ENCODE data around the gene EXOC2. TPM values are rescaled to one million over a fixed set of nuclear protein-coding genes. Genes with fewer than 3 reads are reported as not detected.

The EXOC2 gene
- total RNA-seq, 1 donor from 2014 or later = 29.8 TPM

GRCh38 chr6:484086-484745 lies 208.7 kb downstream of the EXOC2 start:
- peaks cover 51% of the 10 kb centered on the region for H3K4me1 Mint-ChIP-seq

GRCh38 chr6:475314-475713 lies 217.6 kb downstream of the EXOC2 start:
- Mint-ChIP-seq H3K9me3 (no peaks in the 10 kb centered on the region), H3K27ac (no peak overlapping the region), H3K4me1 (peaks cover 53% of the 10 kb centered on the region), H3K36me3 (ENCODE audit: low read depth) (no peaks in the 10 kb centered on the region), H3K27me3 (no peaks in the 10 kb centered on the region), H3K4me3 (no peak overlapping the region)
- POLR2A ChIA-PET = interaction anchor here (0.6 to 6.7 kb wide), 6 partner anchors 11 to 84 kb away, joined by 4 to 80 read pairs (median 8); partner anchors contain the start of gene IRF4
- ATAC-seq (ENCODE audit: low read depth) (no peak), DNase-seq (no peak)
- CTCF ChIA-PET = interaction anchor here (1.1 to 1.4 kb wide), 2 partner anchors 14 to 71 kb away, joined by 3 to 4 read pairs; no protein-coding TSS in a partner anchor
- intact Hi-C loops (cut with micrococcal nuclease) = loop anchor here (1.0 to 2.0 kb wide), 2 partner anchors 10 to 31 kb away; no protein-coding TSS in a partner anchor
- TF ChIP-seq CTCF (IDR thresholded peaks at IDR 0.05) = no peak

More at GRCh38 chr6:484086-484745, 208.7 kb downstream of the EXOC2 start:
- TF ChIP-seq CTCF (IDR thresholded peaks at IDR 0.05) = no peak
- CTCF ChIA-PET = interaction anchor here (0.8 to 1.0 kb wide), 2 partner anchors 79 to 134 kb away, joined by 3 read pairs; no protein-coding TSS in a partner anchor
- ATAC-seq (ENCODE audit: low read depth) (peak; percentile 7), DNase-seq (no peak)
- Mint-ChIP-seq H3K36me3 (ENCODE audit: low read depth) (peaks cover 18% of the 10 kb centered on the region), H3K4me3 (no peak overlapping the region), H3K27me3 (no peaks in the 10 kb centered on the region), H3K9me3 (no peaks in the 10 kb centered on the region), H3K27ac (peak overlapping the region; percentile 72)
- POLR2A ChIA-PET = interaction anchor here (0.9 to 9.0 kb wide), 5 partner anchors 11 to 178 kb away, joined by 3 to 80 read pairs (median 32); partner anchors contain the start of gene IRF4
- intact Hi-C loops (cut with micrococcal nuclease) = loop anchor here (1.0 kb wide), 1 partner anchor 13 kb away; no protein-coding TSS in a partner anchor

DNA sequence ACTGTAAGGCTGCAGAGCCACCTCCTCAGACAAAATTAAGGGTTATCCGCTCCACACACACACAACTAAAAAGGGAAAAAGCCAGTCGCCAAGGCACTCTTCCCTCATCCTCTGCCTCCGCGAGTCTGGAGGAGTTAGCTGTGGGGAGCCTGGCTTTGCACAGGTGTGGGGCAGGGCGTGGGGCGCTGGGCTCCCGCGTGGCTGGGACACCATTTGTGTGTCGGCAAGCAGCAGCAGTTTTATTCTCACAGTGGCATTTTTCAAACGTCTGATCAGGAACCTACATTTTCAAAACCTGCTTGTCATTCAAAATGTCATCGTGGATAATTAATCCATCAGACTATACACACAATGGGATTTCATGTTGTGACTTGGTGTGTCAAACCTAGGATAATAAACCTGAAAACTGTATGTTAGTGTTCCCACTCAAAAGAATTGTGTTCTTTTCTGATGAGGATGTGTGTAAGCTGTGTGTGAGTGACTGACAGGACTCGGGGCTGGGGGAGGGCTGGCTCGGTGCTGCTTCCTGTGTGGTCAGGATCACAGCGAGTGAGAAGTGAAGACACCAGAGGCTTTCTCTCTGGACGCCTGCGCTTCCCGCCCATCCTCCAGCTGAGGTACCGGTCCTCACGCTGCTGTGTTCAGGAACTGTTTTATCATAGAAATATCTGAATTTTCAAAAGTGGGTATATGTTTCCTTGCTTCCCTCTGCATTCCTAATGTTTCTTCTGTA lies 218.3 kb downstream of the EXOC2 start:
- no peaks in the 10 kb centered on the region for H3K9me3 Mint-ChIP-seq

GRCh38 chr6:473768-474452 lies 219.0 kb downstream of the EXOC2 start:
- POLR2A ChIA-PET = interaction anchor here (0.8 to 6.7 kb wide), 9 partner anchors 13 to 181 kb away, joined by 3 to 80 read pairs (median 7); partner anchors contain the start of genes DUSP22 and IRF4
- H3K27ac Mint-ChIP-seq = peak overlapping the region; percentile 52
- peaks cover 60% of the 10 kb centered on the region for H3K4me1 Mint-ChIP-seq
- DNase-seq (no peak), ATAC-seq (ENCODE audit: low read depth) (no peak)
- H3K36me3 Mint-ChIP-seq (ENCODE audit: low read depth) = no peaks in the 10 kb centered on the region
- intact Hi-C loops (cut with micrococcal nuclease) = loop anchor here (2.0 to 5.0 kb wide), 3 partner anchors 33 to 292 kb away; no protein-coding TSS in a partner anchor
- H3K27me3 Mint-ChIP-seq = peaks cover 2% of the 10 kb centered on the region
- CTCF ChIA-PET = interaction anchor here (1.1 to 1.6 kb wide), 2 partner anchors 15 to 248 kb away, joined by 3 to 6 read pairs; no protein-coding TSS in a partner anchor
- H3K4me3 Mint-ChIP-seq = peak overlapping the region; percentile 48
- TF ChIP-seq CTCF (IDR thresholded peaks at IDR 0.05) = no peak
- no peaks in the 10 kb centered on the region for H3K9me3 Mint-ChIP-seq

More for the DNA sequence above, 218.3 kb downstream of the EXOC2 start:
- ChIA-PET CTCF (interaction anchor here (1.1 to 1.6 kb wide), 3 partner anchors 15 to 248 kb away, joined by 3 to 6 read pairs (median 4); no protein-coding TSS in a partner anchor), POLR2A (interaction anchor here (0.6 to 6.7 kb wide), 8 partner anchors 12 to 182 kb away, joined by 4 to 80 read pairs (median 6); partner anchors contain the start of genes DUSP22 and IRF4)
- intact Hi-C loops (cut with micrococcal nuclease) = loop anchor here (1.0 to 5.0 kb wide), 4 partner anchors 11 to 292 kb away; no protein-coding TSS in a partner anchor
- peaks cover 60% of the 10 kb centered on the region for H3K4me1 Mint-ChIP-seq
- ATAC-seq (ENCODE audit: low read depth) (peak; percentile 66), DNase-seq (peak; percentile 40)
- H3K27me3 Mint-ChIP-seq = peaks cover 2% of the 10 kb centered on the region
- no peak for TF ChIP-seq CTCF (IDR thresholded peaks at IDR 0.05)
- H3K27ac Mint-ChIP-seq = peak overlapping the region; percentile 39
- H3K36me3 Mint-ChIP-seq (ENCODE audit: low read depth) = no peaks in the 10 kb centered on the region
- H3K4me3 Mint-ChIP-seq = peak overlapping the region; percentile 48
